ENCODE data around the gene CSF2. TPM values are rescaled to one million over a fixed set of nuclear protein-coding genes. Genes with fewer than 3 reads are reported as not detected.

The CSF2 gene
- total and polyA plus RNA-seq, 2 of the 4 experiments (the other 2 are of a cell fraction): 0.31 TPM; not detected in 1

DNA sequence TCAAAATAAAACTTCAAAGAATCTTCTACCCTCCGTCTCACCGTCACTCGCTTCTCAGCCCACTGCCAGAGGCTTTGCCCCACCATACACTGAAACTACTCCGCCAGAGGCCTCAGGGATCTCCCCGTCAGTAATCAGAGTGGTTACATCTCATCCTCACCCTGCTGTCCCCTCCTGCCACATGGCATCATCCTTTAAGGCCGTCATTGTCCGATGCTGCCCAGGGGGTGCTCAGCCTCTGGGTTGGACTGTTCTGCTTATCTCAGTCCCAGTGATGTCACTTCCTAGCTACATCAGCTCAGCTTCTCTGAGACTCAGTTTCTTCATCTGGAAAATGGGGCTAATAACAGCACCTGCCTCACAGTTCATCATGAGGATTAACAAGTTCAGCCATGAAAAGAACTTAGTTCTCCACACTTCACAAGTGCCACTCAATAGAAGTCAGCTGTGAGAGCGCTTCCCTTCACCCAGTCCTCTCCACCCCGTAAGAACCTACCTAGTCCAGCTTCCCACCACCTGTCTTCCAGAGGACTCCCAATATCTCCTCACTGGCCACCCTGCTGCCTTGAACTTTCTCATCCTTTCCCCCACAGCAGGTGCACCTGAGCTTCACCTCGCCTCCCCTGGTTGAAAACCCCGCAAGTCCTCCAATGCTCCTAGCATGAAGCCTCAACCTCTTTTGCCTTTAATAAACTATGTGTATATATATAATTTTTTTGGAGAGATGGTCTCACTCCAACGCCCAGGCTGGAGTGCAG, 15.9 kb upstream of the CSF2 start:
- DNase-seq: no peak
- H3K56ac ChIP-seq (ENCODE audit: extremely low read depth, insufficient read depth, low read length): no peak overlapping the region
- no peaks in the 10 kb centered on the region for H4K20me1 ChIP-seq (ENCODE audit: insufficient read depth, low read length)
- no peak overlapping the region for H4K5ac ChIP-seq (ENCODE audit: low read depth, low read length)
- H3K4ac ChIP-seq (ENCODE audit: low read depth, low read length): no peak overlapping the region
- ATAC-seq (ENCODE audit: low read depth): no peak
- POLR2A ChIA-PET (ENCODE audit: unreplicated experiment): no interaction called here
- H3K79me1 ChIP-seq (ENCODE audit: low read depth in 1 of 2, low read length in 2 of 2): no peaks in the 10 kb centered on the region
- in situ Hi-C loops (cut with MboI; ENCODE audit: low sequenced_read_pairs) (no loop called here), intact Hi-C loops (cut with micrococcal nuclease) (no loop called here), dilution Hi-C loops (cut with HindIII; ENCODE audit: low sequenced_read_pairs, unreplicated experiment) (no loop called here)
- H4K91ac ChIP-seq (ENCODE audit: insufficient read depth, low read depth, low read length): no peak overlapping the region
- H3K9me3 ChIP-seq (ENCODE audit: control insufficient read depth, insufficient read depth, low read length): no peaks in the 10 kb centered on the region
- no peak overlapping the region for H2AK5ac ChIP-seq (ENCODE audit: low read depth, low read length)
- H4K8ac ChIP-seq (ENCODE audit: low read depth in 2 of 2, low read length in 2 of 2): no peak overlapping the region
- no peak overlapping the region for H2AFZ ChIP-seq (replicated peaks; ENCODE audit: low read length, poor library complexity)
- H3K18ac ChIP-seq (ENCODE audit: low read depth, low read length): no peak overlapping the region
- H3K27ac ChIP-seq (ENCODE audit: insufficient read depth, low read length): no peak overlapping the region
- H3K36me3 ChIP-seq (ENCODE audit: control insufficient read depth, insufficient read depth, low read length): no peaks in the 10 kb centered on the region
- TF ChIP-seq NFE2L2 (IDR thresholded peaks at IDR 0.05; ENCODE audit: low read depth, low read length): no peak
- no peak for TF ChIP-seq RAD21 (IDR thresholded peaks at IDR 0.05; ENCODE audit: low read length)
- no peak for TF ChIP-seq USF2 (IDR thresholded peaks at IDR 0.05; ENCODE audit: low read depth, low read length)
- TF ChIP-seq, protein P1, sequence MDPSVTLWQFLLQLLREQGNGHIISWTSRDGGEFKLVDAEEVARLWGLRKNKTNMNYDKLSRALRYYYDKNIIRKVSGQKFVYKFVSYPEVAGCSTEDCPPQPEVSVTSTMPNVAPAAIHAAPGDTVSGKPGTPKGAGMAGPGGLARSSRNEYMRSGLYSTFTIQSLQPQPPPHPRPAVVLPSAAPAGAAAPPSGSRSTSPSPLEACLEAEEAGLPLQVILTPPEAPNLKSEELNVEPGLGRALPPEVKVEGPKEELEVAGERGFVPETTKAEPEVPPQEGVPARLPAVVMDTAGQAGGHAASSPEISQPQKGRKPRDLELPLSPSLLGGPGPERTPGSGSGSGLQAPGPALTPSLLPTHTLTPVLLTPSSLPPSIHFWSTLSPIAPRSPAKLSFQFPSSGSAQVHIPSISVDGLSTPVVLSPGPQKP (IDR thresholded peaks at IDR 0.05; ENCODE audit: borderline replicate concordance, low read depth, low read length): no peak
- TF ChIP-seq MAZ (IDR thresholded peaks at IDR 0.05; ENCODE audit: borderline replicate concordance, low read depth, low read length): no peak
- TF ChIP-seq BHLHE40 (IDR thresholded peaks at IDR 0.05; ENCODE audit: low read depth, low read length): no peak
- TF ChIP-seq, protein P2, sequence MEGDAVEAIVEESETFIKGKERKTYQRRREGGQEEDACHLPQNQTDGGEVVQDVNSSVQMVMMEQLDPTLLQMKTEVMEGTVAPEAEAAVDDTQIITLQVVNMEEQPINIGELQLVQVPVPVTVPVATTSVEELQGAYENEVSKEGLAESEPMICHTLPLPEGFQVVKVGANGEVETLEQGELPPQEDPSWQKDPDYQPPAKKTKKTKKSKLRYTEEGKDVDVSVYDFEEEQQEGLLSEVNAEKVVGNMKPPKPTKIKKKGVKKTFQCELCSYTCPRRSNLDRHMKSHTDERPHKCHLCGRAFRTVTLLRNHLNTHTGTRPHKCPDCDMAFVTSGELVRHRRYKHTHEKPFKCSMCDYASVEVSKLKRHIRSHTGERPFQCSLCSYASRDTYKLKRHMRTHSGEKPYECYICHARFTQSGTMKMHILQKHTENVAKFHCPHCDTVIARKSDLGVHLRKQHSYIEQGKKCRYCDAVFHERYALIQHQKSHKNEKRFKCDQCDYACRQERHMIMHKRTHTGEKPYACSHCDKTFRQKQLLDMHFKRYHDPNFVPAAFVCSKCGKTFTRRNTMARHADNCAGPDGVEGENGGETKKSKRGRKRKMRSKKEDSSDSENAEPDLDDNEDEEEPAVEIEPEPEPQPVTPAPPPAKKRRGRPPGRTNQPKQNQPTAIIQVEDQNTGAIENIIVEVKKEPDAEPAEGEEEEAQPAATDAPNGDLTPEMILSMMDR (conservative IDR thresholded peaks at IDR 0.05; ENCODE audit: low read depth, low read length): no peak
- no peak for TF ChIP-seq MXI1 (IDR thresholded peaks at IDR 0.05; ENCODE audit: borderline replicate concordance, low read depth, low read length)
- no peak for TF ChIP-seq CEBPB (IDR thresholded peaks at IDR 0.05; ENCODE audit: low read depth, low read length)
- no peak for TF ChIP-seq RCOR1 (IDR thresholded peaks at IDR 0.05; ENCODE audit: insufficient replicate concordance, low read length)
- no peak for TF ChIP-seq SMC3 (IDR thresholded peaks at IDR 0.05; ENCODE audit: low read depth, low read length)
- no peak for TF ChIP-seq MAFK (IDR thresholded peaks at IDR 0.05; ENCODE audit: low read depth, low read length)
- TF ChIP-seq CHD1 (IDR thresholded peaks at IDR 0.05; ENCODE audit: low read depth, low read length): no peak
- no peak for TF ChIP-seq FOS (IDR thresholded peaks at IDR 0.05; ENCODE audit: low read depth, low read length)
- no peak for TF ChIP-seq POLR2A (IDR thresholded peaks at IDR 0.05; ENCODE audit: low read depth, low read length)
- TF ChIP-seq RFX5 (IDR thresholded peaks at IDR 0.05; ENCODE audit: low read depth, low read length): no peak
- WGBS, 2 experiments (ENCODE audit: extremely low coverage in 2 of 2, insufficient read length in 1 of 2): 70% methylated on average over 5 of the region's 12 CpGs; no CpG with 5 or more reads in 1 of the 2 experiments
- H3K9me1 ChIP-seq (ENCODE audit: insufficient read depth, low read length): no peaks in the 10 kb centered on the region
- no peaks in the 10 kb centered on the region for H3K4me1 ChIP-seq (ENCODE audit: control insufficient read depth, insufficient read depth, low read length)
- peaks cover 26% of the 10 kb centered on the region for H3K27me3 ChIP-seq (ENCODE audit: control insufficient read depth, insufficient read depth, low read length)
- no TSS peak for BruUV-seq (replicated peaks)
- H2BK20ac ChIP-seq (ENCODE audit: low read depth, low read length): no peak overlapping the region
- H2BK5ac ChIP-seq (ENCODE audit: low read depth, low read length, poor library complexity, severe bottlenecking): no peak overlapping the region
- H2BK120ac ChIP-seq (ENCODE audit: low read depth, low read length): no peak overlapping the region
- no peak overlapping the region for H3K9ac ChIP-seq (ENCODE audit: low read depth, low read length)
- H3K23ac ChIP-seq (ENCODE audit: low read depth, low read length): no peak overlapping the region
- no peak overlapping the region for H2BK15ac ChIP-seq (ENCODE audit: low read depth, low read length)
- no peak overlapping the region for H3K4me2 ChIP-seq (ENCODE audit: low read depth, low read length)
- no peak overlapping the region for H3K14ac ChIP-seq (replicated peaks; ENCODE audit: low read depth, low read length)
- H2AK9ac ChIP-seq (replicated peaks; ENCODE audit: low read depth, low read length, poor library complexity): no peak overlapping the region
- H3K4me3 ChIP-seq (ENCODE audit: insufficient read depth, low read depth, low read length): no peak overlapping the region
- CTCF ChIA-PET: interaction anchor here (1.4 kb wide), 1 partner anchor 469 kb away, joined by 3 read pairs; no protein-coding TSS in a partner anchor
